ENCODE measurements around the gene MICB. TPM values are rescaled to one million over a fixed set of nuclear protein-coding genes. Genes with fewer than 3 reads are reported as not detected.

The MICB gene
- total and polyA plus RNA-seq, 12 donors = 0.66 to 4.3 (median 1.4) TPM

DNA sequence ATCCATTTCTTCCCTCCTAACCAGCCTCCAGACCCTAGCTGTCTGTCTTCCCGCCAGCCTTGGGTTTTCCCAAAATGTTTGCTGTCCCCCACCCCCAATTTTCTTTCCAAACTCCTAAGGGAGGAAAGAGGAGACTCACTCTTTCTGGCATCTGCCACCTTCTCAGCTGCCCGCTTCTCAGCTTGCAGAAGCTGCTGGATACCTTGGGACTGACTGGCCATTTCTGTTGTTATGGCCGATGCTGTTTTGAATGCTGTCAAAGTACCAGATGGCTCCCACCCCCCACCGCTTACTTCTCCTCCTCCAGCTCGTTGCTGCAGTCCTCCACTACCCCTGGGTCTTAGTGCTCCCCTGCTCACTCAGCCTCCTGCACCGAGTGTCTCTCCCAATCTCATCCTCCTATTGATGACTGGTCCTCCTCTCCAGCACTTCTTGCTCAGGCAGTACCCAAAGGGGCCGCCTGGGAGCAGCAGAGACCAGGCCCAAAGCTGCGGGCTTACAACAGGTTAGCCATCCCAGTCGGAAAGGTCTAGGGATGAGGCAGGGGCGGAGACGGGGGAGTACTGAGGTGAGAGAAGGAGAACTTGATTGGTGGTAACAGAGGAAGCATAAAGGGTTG lies 48.5 kb downstream of the MICB start, which contains the start of gene ATP6V1G2:
Gene ATP6V1G2 (minus strand): TSS at position 270 of the 619 bp plus-strand sequence. CDS start 49 bp downstream, at position 221.
- TF ChIP-seq, protein P1, sequence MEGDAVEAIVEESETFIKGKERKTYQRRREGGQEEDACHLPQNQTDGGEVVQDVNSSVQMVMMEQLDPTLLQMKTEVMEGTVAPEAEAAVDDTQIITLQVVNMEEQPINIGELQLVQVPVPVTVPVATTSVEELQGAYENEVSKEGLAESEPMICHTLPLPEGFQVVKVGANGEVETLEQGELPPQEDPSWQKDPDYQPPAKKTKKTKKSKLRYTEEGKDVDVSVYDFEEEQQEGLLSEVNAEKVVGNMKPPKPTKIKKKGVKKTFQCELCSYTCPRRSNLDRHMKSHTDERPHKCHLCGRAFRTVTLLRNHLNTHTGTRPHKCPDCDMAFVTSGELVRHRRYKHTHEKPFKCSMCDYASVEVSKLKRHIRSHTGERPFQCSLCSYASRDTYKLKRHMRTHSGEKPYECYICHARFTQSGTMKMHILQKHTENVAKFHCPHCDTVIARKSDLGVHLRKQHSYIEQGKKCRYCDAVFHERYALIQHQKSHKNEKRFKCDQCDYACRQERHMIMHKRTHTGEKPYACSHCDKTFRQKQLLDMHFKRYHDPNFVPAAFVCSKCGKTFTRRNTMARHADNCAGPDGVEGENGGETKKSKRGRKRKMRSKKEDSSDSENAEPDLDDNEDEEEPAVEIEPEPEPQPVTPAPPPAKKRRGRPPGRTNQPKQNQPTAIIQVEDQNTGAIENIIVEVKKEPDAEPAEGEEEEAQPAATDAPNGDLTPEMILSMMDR (IDR thresholded peaks at IDR 0.05) = peak; percentile 88 to 97 (median 95)
- DNase-seq = peak; percentile 85 to 88
- Histone ChIP-seq H3K4me3 (peak within 1 kb of the TSS; percentile 30 to 63 (median 56)), H3K36me3 (peaks cover 0 to 29% (median 8%) of the 10 kb centered on the region in 9 donors), H3K27ac (peak within 1 kb of the TSS; percentile 69 to 95 (median 91)), H3K4me1 (peaks cover 10 to 47% (median 25%) of the 10 kb centered on the region in 9 donors), H3K27me3 (no peaks in the 10 kb centered on the region), H3K9me3 (no peaks in the 10 kb centered on the region)
- peak; percentile 62 to 85 (median 81) for ATAC-seq
- intact Hi-C loops (cut with DNase I) = loop anchor here (1.0 to 10.0 kb wide), 10 partner anchors 34 to 408 kb away; partner anchors contain the start of genes LTB (in 4 of the 10), NELFE (in 3 of the 10), SKIC2 (in 3 of the 10) and AIF1 (in 2 of the 10)
- WGBS, 2 donors = 5 to 9% methylated on average over 11 of the region's 11 CpGs

DNA sequence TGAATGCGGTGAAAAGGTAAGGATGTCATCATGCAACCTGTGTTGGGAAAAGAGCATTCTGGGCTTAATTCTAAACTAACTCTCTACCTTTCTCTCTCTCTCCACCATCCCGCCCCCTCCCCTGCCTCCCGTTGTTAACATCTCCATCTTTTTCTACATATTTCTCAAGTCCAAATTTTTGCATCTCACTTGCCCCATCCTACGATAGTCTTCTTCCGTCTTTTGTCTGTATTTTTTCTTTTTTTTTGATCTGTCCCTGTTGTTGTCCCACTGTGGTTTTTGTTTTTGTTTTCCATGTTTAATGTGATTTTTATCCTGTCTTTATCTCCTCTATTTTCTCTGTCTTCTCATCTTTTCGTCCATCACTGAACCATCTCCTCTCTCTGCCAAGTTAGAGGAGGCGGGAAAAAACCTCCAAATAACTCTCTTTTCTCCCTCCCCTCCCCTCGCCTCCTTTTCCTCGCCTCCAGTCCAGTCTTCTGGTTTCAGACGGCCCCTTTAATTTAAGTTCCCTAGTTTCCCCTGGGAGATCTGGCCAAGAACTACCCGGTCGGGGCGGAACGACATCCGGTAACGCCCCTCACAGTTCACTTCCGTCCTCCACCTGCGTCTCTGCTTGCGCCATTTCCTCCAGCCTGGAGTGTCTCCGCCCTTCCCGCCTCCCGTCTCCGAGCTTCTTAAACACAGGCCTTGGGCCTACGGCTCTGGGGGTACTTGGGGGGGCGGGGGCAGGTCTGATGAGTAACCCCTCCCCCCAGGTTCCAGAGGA lies 49.2 kb downstream of the MICB start, which contains the start of gene NFKBIL1:
Gene NFKBIL1 (plus strand): TSS at position 651 of the 769 bp plus-strand sequence. CDS start 87 bp downstream, at position 738.
- Histone ChIP-seq H3K36me3 (peaks cover 0 to 36% (median 13%) of the 10 kb centered on the region in 9 donors), H3K27me3 (no peaks in the 10 kb centered on the region), H3K9me3 (no peaks in the 10 kb centered on the region), H3K4me1 (peaks cover 10 to 51% (median 25%) of the 10 kb centered on the region in 9 donors), H3K4me3 (peak within 1 kb of the TSS; percentile 30 to 63 (median 56)), H3K27ac (peak within 1 kb of the TSS; percentile 69 to 95 (median 91))
- intact Hi-C loops (cut with DNase I) = loop anchor here (1.0 to 10.0 kb wide), 10 partner anchors 34 to 408 kb away; partner anchors contain the start of genes LTB (in 4 of the 10), NELFE (in 3 of the 10), SKIC2 (in 3 of the 10) and AIF1 (in 2 of the 10)
- TF ChIP-seq, protein P1 (IDR thresholded peaks at IDR 0.05) = peak in 2 of 9 donors; percentile 3 to 7
- ATAC-seq (peak; percentile 94 to 98 (median 98)), DNase-seq (peak; percentile 92 to 98)
- 1% methylated on average over 25 of the region's 25 CpGs for WGBS, 2 donors

DNA sequence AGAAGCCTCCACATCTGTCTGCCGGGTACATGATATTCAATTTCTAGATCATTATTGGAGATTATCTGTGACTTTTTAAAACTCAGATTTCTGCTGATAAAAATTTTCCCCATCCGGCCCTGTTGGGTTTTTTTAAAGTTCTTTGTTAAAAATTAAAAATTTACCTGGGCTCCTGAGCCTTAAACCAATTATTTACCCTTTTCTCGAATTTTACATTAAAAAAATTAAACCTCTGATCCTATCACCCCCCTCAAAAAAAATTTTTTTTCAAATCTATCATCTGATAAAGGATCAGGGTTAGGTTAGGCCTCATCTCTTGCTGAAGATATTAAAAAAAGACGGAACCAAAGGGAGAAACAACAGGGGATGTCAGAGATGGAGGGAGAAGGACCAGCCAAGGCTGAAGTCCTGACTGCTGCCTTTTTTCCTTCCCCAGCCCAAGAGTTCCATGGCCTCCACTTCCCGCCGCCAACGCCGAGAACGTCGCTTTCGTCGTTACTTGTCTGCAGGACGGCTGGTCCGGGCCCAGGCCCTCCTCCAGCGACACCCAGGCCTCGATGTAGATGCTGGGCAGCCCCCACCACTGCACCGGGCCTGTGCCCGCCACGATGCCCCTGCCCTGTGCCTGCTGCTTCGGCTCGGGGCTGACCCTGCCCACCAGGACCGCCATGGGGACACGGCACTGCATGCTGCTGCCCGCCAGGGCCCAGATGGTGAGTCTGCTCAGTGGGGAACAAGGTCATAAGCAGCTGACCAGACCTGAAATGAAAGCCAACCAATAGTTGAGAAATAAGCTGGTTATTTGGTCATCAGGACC lies 50.0 kb downstream of the MICB start:
- H3K27ac ChIP-seq = peak overlapping the region; percentile 69 to 95 (median 91)
- ATAC-seq (no peak), DNase-seq (no peak)
- H3K4me1 ChIP-seq = peaks cover 6 to 46% (median 20%) of the 10 kb centered on the region in 9 donors
- H3K27me3 ChIP-seq = no peaks in the 10 kb centered on the region
- no peaks in the 10 kb centered on the region for H3K9me3 ChIP-seq
- peak overlapping the region in 9 of 10 donors; percentile 40 to 63 (median 56) for H3K4me3 ChIP-seq
- peaks cover 0 to 40% (median 15%) of the 10 kb centered on the region in 9 donors for H3K36me3 ChIP-seq
- WGBS, 2 donors = 75 to 77% methylated on average over 24 of the region's 24 CpGs
- intact Hi-C loops (cut with DNase I) = loop anchor here (1.0 to 10.0 kb wide), 10 partner anchors 33 to 407 kb away; partner anchors contain the start of genes LTB (in 4 of the 10), NELFE (in 3 of the 10), SKIC2 (in 3 of the 10) and AIF1 (in 2 of the 10)
- TF ChIP-seq, protein P1 (IDR thresholded peaks at IDR 0.05) = no peak
